Mesenchymal stem cell (in vitro differentiated cells and primary cell): ENCODE results near the gene KCNMB4.

Experiments used
- DNase-seq: peaks from one replicate; pipeline ENCODE4 v3.0.0-alpha.2; 2013
- H2AFZ ChIP-seq: one replicate; pipeline ENCODE4 v1.6.1; 2013; ENCODE audit warnings: low read depth, mild to moderate bottlenecking, control low read depth, inconsistent platforms, low read length, moderate library complexity
- H2AK5ac ChIP-seq: 2 replicates; pipeline ENCODE4 v1.6.1; 2013; ENCODE audit warnings: low read length, moderate library complexity, mild to moderate bottlenecking, inconsistent platforms; ENCODE audit not compliant: severe bottlenecking
- H2BK120ac ChIP-seq: one replicate; pipeline ENCODE4 v1.6.1; 2013; ENCODE audit warnings: low read depth, mild to moderate bottlenecking, inconsistent platforms, low read length, moderate library complexity
- H2BK12ac ChIP-seq, 2 experiments: one replicate each; pipeline ENCODE4 v1.6.1; 2013; ENCODE audit warnings: inconsistent platforms in 2 of 2, low read length in 2 of 2, mild to moderate bottlenecking in 2 of 2, moderate library complexity in 2 of 2, control low read depth in 1 of 2
- H2BK15ac ChIP-seq: one replicate; pipeline ENCODE4 v1.6.1; 2013; ENCODE audit warnings: mild to moderate bottlenecking, low read depth, inconsistent platforms; ENCODE audit not compliant: poor library complexity, severe bottlenecking
- H2BK5ac ChIP-seq: 2 replicates; pipeline ENCODE4 v1.6.1; 2013; ENCODE audit warnings: low read depth, mild to moderate bottlenecking, low read length, control low read depth, inconsistent platforms; ENCODE audit not compliant: poor library complexity, severe bottlenecking
- H3K14ac ChIP-seq, 2 experiments: one replicate each; pipeline ENCODE4 v1.6.1; 2013; ENCODE audit warnings: inconsistent platforms in 2 of 2, low read length in 2 of 2, control low read depth in 1 of 2, mild to moderate bottlenecking in 1 of 2, moderate library complexity in 1 of 2
- H3K18ac ChIP-seq, 2 experiments: one replicate each; pipeline ENCODE4 v1.6.1; 2013; ENCODE audit warnings: inconsistent platforms in 2 of 2, low read length in 2 of 2, control low read depth in 1 of 2, low read depth in 1 of 2, mild to moderate bottlenecking in 1 of 2
- H3K23ac ChIP-seq, 2 experiments: one replicate each; pipeline ENCODE4 v1.6.1; 2013; ENCODE audit warnings: inconsistent platforms in 2 of 2, low read length in 2 of 2, mild to moderate bottlenecking in 2 of 2, moderate library complexity in 2 of 2, control low read depth in 1 of 2
- H3K27ac ChIP-seq: 2 replicates; pipeline ENCODE4 v1.5.1; 2013; ENCODE audit warnings: mild to moderate bottlenecking, moderate library complexity, low read length, control low read depth, inconsistent platforms; ENCODE audit not compliant: poor library complexity, severe bottlenecking
- H3K27me3 ChIP-seq, 2 experiments: 2 replicates each; pipeline versions ENCODE4 v1.6.1 to v1.7.0; 2013; ENCODE audit warnings: low read length in 2 of 2, mild to moderate bottlenecking in 2 of 2, moderate library complexity in 2 of 2, control low read depth in 1 of 2, inconsistent platforms in 1 of 2; ENCODE audit not compliant: control insufficient read depth in 1 of 2, insufficient read depth in 1 of 2
- H3K36me3 ChIP-seq, 2 experiments: 2 replicates each; pipeline versions ENCODE4 v1.6.1 to v1.7.0; 2013; ENCODE audit warnings: low read length in 2 of 2, control low read depth in 1 of 2, inconsistent platforms in 1 of 2, low read depth in 1 of 2, mild to moderate bottlenecking in 1 of 2; ENCODE audit not compliant: insufficient read depth in 2 of 2, control insufficient read depth in 1 of 2
- H3K4ac ChIP-seq, 2 experiments: one replicate each; pipeline ENCODE4 v1.6.1; 2013; ENCODE audit warnings: inconsistent platforms in 2 of 2, low read length in 2 of 2, mild to moderate bottlenecking in 2 of 2, moderate library complexity in 2 of 2, control low read depth in 1 of 2, low read depth in 1 of 2
- H3K4me1 ChIP-seq: 2 replicates; pipeline ENCODE4 v1.6.1; 2013; ENCODE audit warnings: low read depth, low read length, control low read depth; ENCODE audit not compliant: control insufficient read depth, insufficient read depth
- H3K4me2 ChIP-seq: 2 replicates; pipeline ENCODE4 v1.6.1; 2013; ENCODE audit warnings: low read length, mild to moderate bottlenecking, inconsistent platforms; ENCODE audit not compliant: poor library complexity, severe bottlenecking
- H3K4me3 ChIP-seq, 2 experiments: 2 replicates each; pipeline versions ENCODE4 v1.5.1 to v1.7.0; 2013; ENCODE audit warnings: low read length in 2 of 2, mild to moderate bottlenecking in 2 of 2, control low read depth in 1 of 2, low read depth in 1 of 2; ENCODE audit not compliant: insufficient read depth in 1 of 2
- H3K79me1 ChIP-seq: replicated peaks from 2 replicates; pipeline ENCODE4 v1.6.1; 2013; ENCODE audit warnings: mild to moderate bottlenecking, control low read depth, low read length, inconsistent platforms; ENCODE audit not compliant: poor library complexity, severe bottlenecking
- H3K9ac ChIP-seq: 2 replicates; pipeline ENCODE4 v1.7.0; 2013; ENCODE audit warnings: mild to moderate bottlenecking, low read length, moderate library complexity
- H3K9me3 ChIP-seq: 2 replicates; pipeline ENCODE4 v1.7.0; 2013; ENCODE audit warnings: mild to moderate bottlenecking, low read length; ENCODE audit not compliant: control insufficient read depth
- H4K8ac ChIP-seq: one replicate; pipeline ENCODE4 v1.6.1; 2013; ENCODE audit warnings: inconsistent platforms, mild to moderate bottlenecking, low read length, moderate library complexity
- H4K91ac ChIP-seq: one replicate; pipeline ENCODE4 v1.6.1; 2013; ENCODE audit warnings: mild to moderate bottlenecking, low read length, inconsistent platforms
- WGBS: methylation state at CpG from one replicate; pipeline ENCODE4 v1.1.7; 2013; ENCODE audit warnings: mixed read lengths; 5-methylcytosine and 5-hydroxymethylcytosine counted together

Gene KCNMB4

DNA sequence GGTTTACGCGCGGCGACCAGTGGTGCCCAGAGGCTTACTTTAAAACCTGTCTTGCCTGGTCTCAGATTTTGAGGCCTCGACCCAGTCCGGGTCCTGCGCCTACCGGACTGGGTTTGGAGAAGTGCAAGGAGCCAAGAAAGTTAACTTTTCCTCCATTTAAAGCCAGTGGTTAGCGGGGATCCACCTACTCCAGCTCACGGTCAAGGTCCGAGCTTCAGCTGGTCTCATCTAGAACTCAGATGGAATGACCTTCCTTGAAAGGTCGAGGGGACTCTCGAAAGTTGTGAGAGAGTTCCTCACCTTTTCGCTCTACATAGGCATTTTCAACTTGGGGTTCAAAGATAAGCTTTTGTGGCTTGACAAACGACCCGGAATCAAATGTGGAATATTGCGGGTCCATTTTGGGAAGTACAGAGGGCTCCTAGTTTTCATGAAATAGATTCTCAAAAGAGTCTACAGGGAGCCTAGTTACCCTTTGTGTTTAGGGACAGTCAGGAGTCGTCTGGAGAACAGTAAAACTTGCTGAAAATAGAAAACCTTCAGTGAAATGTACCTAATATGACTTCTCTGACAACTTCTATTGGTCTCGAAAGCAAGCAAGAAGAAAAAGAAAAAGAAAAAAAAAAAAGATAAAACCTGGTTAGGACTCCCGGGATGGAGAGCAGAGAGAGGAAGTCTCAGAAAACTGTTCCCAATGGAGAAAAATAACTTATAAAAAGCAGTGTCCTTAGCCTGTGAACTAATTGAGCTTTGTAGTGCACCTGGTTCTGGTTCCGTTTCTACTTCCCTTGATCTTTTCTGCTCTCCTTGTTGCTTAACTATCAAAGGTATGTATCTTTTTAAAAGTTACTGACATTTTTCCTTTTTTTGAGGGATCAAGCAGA is 1.4 kb downstream of the KCNMB4 start:
- WGBS, result 3% methylated on average over 20 of the region's 21 CpGs

DNA sequence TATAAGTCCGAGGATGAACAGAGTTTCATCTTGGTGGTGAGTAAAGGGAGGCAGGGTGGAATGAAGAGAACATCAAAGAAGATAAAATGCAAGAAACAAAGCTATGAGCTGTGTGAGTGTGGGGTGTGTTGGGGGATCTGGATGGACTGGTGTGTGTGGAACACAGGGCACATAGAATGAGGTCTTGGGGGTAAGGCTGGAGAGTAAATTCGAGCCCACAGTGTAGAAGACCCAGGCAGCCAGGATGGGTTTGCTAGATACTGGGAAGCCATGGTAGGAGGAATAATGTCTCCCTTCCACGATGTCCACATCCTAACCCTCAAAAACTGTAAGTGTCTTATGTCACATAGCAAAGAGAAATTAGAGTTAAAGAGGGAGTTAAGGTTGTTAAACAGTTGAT is 6.8 kb downstream of the KCNMB4 start:
- 96% methylated on average over 2 of the region's 3 CpGs for WGBS
- H3K4me1 ChIP-seq, result no peaks in the 10 kb centered on the region
- H3K23ac ChIP-seq, result no peak overlapping the region
- no peak overlapping the region for H4K8ac ChIP-seq
- no peak overlapping the region for H2BK120ac ChIP-seq
- no peak overlapping the region for H3K4ac ChIP-seq
- no peak overlapping the region for H2AK5ac ChIP-seq
- H3K18ac ChIP-seq, result no peak overlapping the region
- no peaks in the 10 kb centered on the region for H3K9me3 ChIP-seq
- no peak overlapping the region for H4K91ac ChIP-seq
- no peaks in the 10 kb centered on the region for H3K27me3 ChIP-seq
- H2BK12ac ChIP-seq, result no peak overlapping the region
- DNase-seq, result no peak
- no peak overlapping the region for H2BK5ac ChIP-seq
- no peak overlapping the region for H3K4me2 ChIP-seq
- no peak overlapping the region for H2AFZ ChIP-seq
- H3K27ac ChIP-seq, result no peak overlapping the region
- no peak overlapping the region for H3K14ac ChIP-seq
- peaks cover 11% of the 10 kb centered on the region for H3K79me1 ChIP-seq
- H3K4me3 ChIP-seq, result no peak overlapping the region
- H3K36me3 ChIP-seq, result no peaks in the 10 kb centered on the region
- no peak overlapping the region for H3K9ac ChIP-seq
- no peak overlapping the region for H2BK15ac ChIP-seq

More for the DNA sequence above, 1.4 kb downstream of the KCNMB4 start:
- Histone ChIP-seq H3K79me1 (peaks cover 9% of the 10 kb centered on the region), H3K4ac (no peak overlapping the region), H2BK5ac (no peak overlapping the region), H4K8ac (no peak overlapping the region), H4K91ac (no peak overlapping the region), H2AK5ac (no peak overlapping the region), H3K23ac (peak overlapping the region in 1 of 2 experiments; percentile 34), H3K4me3 (peak overlapping the region; percentile 87 to 88), H3K27ac (no peak overlapping the region), H3K9ac (peak overlapping the region; percentile 64), H3K9me3 (no peaks in the 10 kb centered on the region), H3K4me1 (peaks cover 11% of the 10 kb centered on the region), H2BK120ac (no peak overlapping the region), H2AFZ (peak overlapping the region; percentile 79), H3K4me2 (peak overlapping the region; percentile 77), H2BK15ac (no peak overlapping the region), H3K18ac (no peak overlapping the region), H2BK12ac (no peak overlapping the region), H3K27me3 (peaks cover 0 to 17% of the 10 kb centered on the region in 2 experiments), H3K36me3 (no peaks in the 10 kb centered on the region), H3K14ac (no peak overlapping the region)
- peak; percentile 18 for DNase-seq

DNA sequence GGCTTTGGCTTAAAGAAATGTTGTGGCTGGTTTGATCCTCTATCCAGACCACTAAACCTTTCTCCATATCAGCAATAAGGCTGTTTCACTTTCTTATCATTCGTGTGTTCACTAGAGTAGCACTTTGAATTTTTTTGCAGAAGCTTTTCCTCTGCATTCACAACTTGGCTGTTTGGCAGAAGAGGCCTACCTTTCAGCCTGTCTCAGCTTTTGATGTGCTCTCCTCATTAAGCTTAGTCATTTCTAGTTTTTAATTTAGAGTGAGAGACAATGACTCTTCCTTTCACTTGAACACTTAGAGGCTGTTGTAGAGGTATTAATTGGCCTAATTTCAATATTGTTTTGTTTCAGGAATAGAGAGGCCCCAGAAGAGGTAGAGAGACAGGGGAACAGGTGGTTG is 13.8 kb downstream of the KCNMB4 start:
- Histone ChIP-seq H4K91ac (no peak overlapping the region), H2AFZ (no peak overlapping the region), H3K9me3 (peaks cover 7% of the 10 kb centered on the region), H3K9ac (no peak overlapping the region), H2AK5ac (no peak overlapping the region), H4K8ac (no peak overlapping the region), H2BK120ac (no peak overlapping the region), H3K27ac (no peak overlapping the region), H2BK15ac (no peak overlapping the region), H2BK5ac (no peak overlapping the region), H3K23ac (no peak overlapping the region), H3K18ac (no peak overlapping the region), H3K36me3 (no peaks in the 10 kb centered on the region), H3K27me3 (no peaks in the 10 kb centered on the region), H2BK12ac (no peak overlapping the region), H3K4ac (no peak overlapping the region), H3K4me2 (no peak overlapping the region), H3K4me3 (no peak overlapping the region), H3K14ac (no peak overlapping the region), H3K4me1 (no peaks in the 10 kb centered on the region), H3K79me1 (peaks cover 4% of the 10 kb centered on the region)
- DNase-seq, result no peak
- WGBS, result 65% methylated on average over 1 of the region's 1 CpG

DNA sequence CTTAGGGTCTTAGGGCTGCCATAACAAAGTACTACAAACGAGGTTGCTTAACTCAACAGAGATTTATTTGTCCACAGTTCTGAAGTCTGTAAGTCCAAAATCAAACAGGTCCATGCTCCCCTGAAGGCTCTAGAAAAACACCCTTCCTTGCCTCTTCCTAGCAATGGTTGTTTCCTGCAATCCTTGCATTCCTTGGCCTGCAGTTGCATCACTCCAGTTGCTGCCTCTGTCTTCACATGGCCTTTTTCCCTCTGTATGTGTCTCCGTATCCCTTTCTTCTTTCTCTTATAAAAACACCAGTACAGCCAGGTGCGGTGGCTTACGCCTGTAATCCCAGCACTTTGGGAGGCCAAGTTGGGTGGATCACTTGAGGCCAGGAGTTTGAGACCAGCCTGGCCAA is 17.4 kb downstream of the KCNMB4 start:
- 93% methylated on average over 4 of the region's 4 CpGs for whole genome bisulfite sequencing

More for the DNA sequence above, 17.4 kb downstream of the KCNMB4 start:
- Histone ChIP-seq H2AFZ (no peak overlapping the region), H3K27me3 (no peaks in the 10 kb centered on the region), H4K91ac (no peak overlapping the region), H3K9me3 (peaks cover 7% of the 10 kb centered on the region), H3K14ac (no peak overlapping the region), H3K23ac (no peak overlapping the region), H2BK120ac (no peak overlapping the region), H3K9ac (no peak overlapping the region), H2AK5ac (no peak overlapping the region), H3K4me3 (no peak overlapping the region), H2BK15ac (no peak overlapping the region), H3K36me3 (no peaks in the 10 kb centered on the region), H3K79me1 (no peaks in the 10 kb centered on the region), H3K27ac (no peak overlapping the region), H2BK12ac (no peak overlapping the region), H4K8ac (no peak overlapping the region), H3K4me1 (no peaks in the 10 kb centered on the region), H3K4ac (no peak overlapping the region), H3K4me2 (no peak overlapping the region), H2BK5ac (no peak overlapping the region), H3K18ac (no peak overlapping the region)
- DNase-seq, result peak; percentile 10
